H9 (cell line): ENCODE data around the gene PTPN12. TPM values are rescaled to one million over a fixed set of nuclear protein-coding genes. Genes with fewer than 3 reads are reported as not detected.
"Not testable (repeated sequence)": the region's sequence is repeated elsewhere in the genome, so short reads cannot be mapped to it uniquely, and the experiment has no call there.

ENCODE experiments used
- DNase-seq: peaks from one replicate; pipeline ENCODE4 v3.0.0-alpha.2; 2017
- H2AFZ ChIP-seq: one replicate; pipeline ENCODE4 v1.6.1; 2013; ENCODE audit warnings: mild to moderate bottlenecking, low read length, control low read depth, moderate library complexity
- H2AK5ac ChIP-seq: 2 replicates; pipeline ENCODE4 v1.6.1; 2013; ENCODE audit warnings: low read length, control low read depth, mixed read lengths; ENCODE audit not compliant: insufficient read length
- H2BK120ac ChIP-seq: one replicate; pipeline ENCODE4 v1.6.1; 2013; ENCODE audit warnings: low read depth, mild to moderate bottlenecking, low read length, control low read depth, inconsistent platforms; ENCODE audit not compliant: poor library complexity, severe bottlenecking
- H2BK12ac ChIP-seq: 2 replicates; pipeline ENCODE4 v1.6.1; 2013; ENCODE audit warnings: low read length, control low read depth, mixed read lengths, low read depth; ENCODE audit not compliant: insufficient read length
- H2BK15ac ChIP-seq: 2 replicates; pipeline ENCODE4 v1.6.1; 2013; ENCODE audit warnings: low read depth, low read length, control low read depth
- H2BK20ac ChIP-seq: one replicate; pipeline ENCODE4 v1.6.1; 2013; ENCODE audit warnings: low read depth, mild to moderate bottlenecking, low read length, control low read depth, inconsistent platforms; ENCODE audit not compliant: poor library complexity, severe bottlenecking
- H2BK5ac ChIP-seq: 2 replicates; pipeline ENCODE4 v1.6.1; 2013; ENCODE audit warnings: low read length, control low read depth, mixed read lengths; ENCODE audit not compliant: insufficient read length
- H3K14ac ChIP-seq: 2 replicates; pipeline ENCODE4 v1.6.1; 2013; ENCODE audit warnings: low read length, control low read depth; ENCODE audit not compliant: insufficient read depth
- H3K18ac ChIP-seq: 2 replicates; pipeline ENCODE4 v1.6.1; 2013; ENCODE audit warnings: low read depth, mild to moderate bottlenecking, mixed read lengths, low read length, control low read depth; ENCODE audit not compliant: insufficient read length
- H3K23ac ChIP-seq: 2 replicates; pipeline ENCODE4 v1.6.1; 2013; ENCODE audit warnings: low read length, control low read depth, mixed read lengths, low read depth; ENCODE audit not compliant: insufficient read length
- H3K23me2 ChIP-seq: 2 replicates; pipeline ENCODE4 v1.6.1; 2013; ENCODE audit warnings: low read depth, mild to moderate bottlenecking, mixed read lengths, low read length, control low read depth; ENCODE audit not compliant: insufficient read length, poor library complexity, severe bottlenecking
- H3K27ac ChIP-seq: 2 replicates; pipeline ENCODE4 v1.5.1; 2013; ENCODE audit warnings: low read length, control low read depth, mixed read lengths, low read depth; ENCODE audit not compliant: insufficient read length
- H3K27me3 ChIP-seq: 2 replicates; pipeline ENCODE4 v1.6.1; 2013; ENCODE audit warnings: low read length, control low read depth, inconsistent platforms; ENCODE audit not compliant: insufficient read depth
- H3K4ac ChIP-seq: 2 replicates; pipeline ENCODE4 v1.6.1; 2013; ENCODE audit warnings: low read depth, mild to moderate bottlenecking, control low read depth, inconsistent platforms, low read length, moderate library complexity
- H3K4me1 ChIP-seq: 2 replicates; pipeline ENCODE4 v1.6.1; 2013; ENCODE audit warnings: low read length, control low read depth, inconsistent platforms; ENCODE audit not compliant: insufficient read depth
- H3K4me2 ChIP-seq: 2 replicates; pipeline ENCODE4 v1.6.1; 2013; ENCODE audit warnings: low read length, control low read depth, mixed read lengths; ENCODE audit not compliant: insufficient read length, insufficient read depth
- H3K56ac ChIP-seq: 2 replicates; pipeline ENCODE4 v1.6.1; 2013; ENCODE audit warnings: low read depth, mild to moderate bottlenecking, mixed read lengths, low read length, control low read depth; ENCODE audit not compliant: insufficient read length
- H3K79me1 ChIP-seq: 2 replicates; pipeline ENCODE4 v1.6.1; 2013; ENCODE audit warnings: low read depth, mild to moderate bottlenecking, moderate library complexity, low read length, control low read depth, inconsistent platforms; ENCODE audit not compliant: insufficient read depth, poor library complexity, severe bottlenecking
- H3K79me2 ChIP-seq: 2 replicates; pipeline ENCODE4 v1.6.1; 2013; ENCODE audit warnings: low read length, control low read depth, inconsistent platforms; ENCODE audit not compliant: insufficient read depth
- H3K9ac ChIP-seq: 2 replicates; pipeline ENCODE4 v1.6.1; 2013; ENCODE audit warnings: low read length, control low read depth, mixed read lengths; ENCODE audit not compliant: insufficient read length; ENCODE audit errors: extremely low read depth
- H3K9me3 ChIP-seq: one replicate; pipeline ENCODE4 v1.6.1; 2013; ENCODE audit warnings: low read depth, low read length, inconsistent platforms; ENCODE audit not compliant: control insufficient read depth
- H3T11ph ChIP-seq: one replicate; pipeline ENCODE4 v1.6.1; 2013; ENCODE audit warnings: mild to moderate bottlenecking, low read length, control low read depth, inconsistent platforms
- H4K20me1 ChIP-seq: one replicate; pipeline ENCODE4 v1.6.1; 2013; ENCODE audit not compliant: control insufficient read depth, insufficient read length, insufficient read depth
- H4K5ac ChIP-seq: 2 replicates; pipeline ENCODE4 v1.6.1; 2013; ENCODE audit warnings: low read depth, mild to moderate bottlenecking, mixed read lengths, low read length, control low read depth; ENCODE audit not compliant: insufficient read length
- H4K8ac ChIP-seq: replicated peaks from 2 replicates; pipeline ENCODE4 v1.6.1; 2013; ENCODE audit warnings: low read length, control low read depth, mixed read lengths, low read depth; ENCODE audit not compliant: insufficient read length
- H4K91ac ChIP-seq: 2 replicates; pipeline ENCODE4 v1.6.1; 2013; ENCODE audit warnings: low read depth, mild to moderate bottlenecking, moderate library complexity, mixed read lengths, low read length, control low read depth; ENCODE audit not compliant: insufficient read length
- H3K27ac Mint-ChIP-seq, 3 experiments: 2 replicates in 2 of 3; 3 replicates in 1 of 3; pipeline ENCODE4 v1.8.0; 2020 to 2021; ENCODE audit warnings: mixed read lengths in 3 of 3, mild to moderate bottlenecking in 1 of 3, moderate library complexity in 1 of 3
- H3K27me3 Mint-ChIP-seq: 2 replicates; pipeline ENCODE4 v1.8.0; 2021; ENCODE audit warnings: low read depth, mild to moderate bottlenecking, moderate library complexity, mixed read lengths
- H3K36me3 Mint-ChIP-seq, 3 experiments: 2 replicates in 2 of 3; 3 replicates in 1 of 3; pipeline ENCODE4 v1.8.0; 2020 to 2021; ENCODE audit warnings: low read depth in 3 of 3, mixed read lengths in 3 of 3; ENCODE audit not compliant: insufficient read depth in 1 of 3
- H3K4me1 Mint-ChIP-seq, 2 experiments: 2 replicates each; pipeline ENCODE4 v1.8.0; 2020; ENCODE audit warnings: mixed read lengths in 2 of 2
- H3K4me3 Mint-ChIP-seq, 2 experiments: 2 replicates in 1 of 2; 3 replicates in 1 of 2; pipeline ENCODE4 v1.8.0; 2020 to 2021; ENCODE audit warnings: mild to moderate bottlenecking in 2 of 2, mixed read lengths in 2 of 2, moderate library complexity in 1 of 2
- H3K9me3 Mint-ChIP-seq, 2 experiments: 2 replicates in 1 of 2; 3 replicates in 1 of 2; pipeline ENCODE4 v1.8.0; 2020; ENCODE audit warnings: mild to moderate bottlenecking in 2 of 2, mixed read lengths in 2 of 2, moderate library complexity in 1 of 2
- WGBS: extraction: QIAGEN DNeasy Blood & Tissue Kit; methylation state at CpG from one replicate; pipeline ENCODE4 v1.1.7; 2013; ENCODE audit warnings: missing lambda C conversion rate, low lambda C conversion rate, mixed read lengths; ENCODE audit not compliant: insufficient read length; ENCODE audit errors: extremely low coverage; 5-methylcytosine and 5-hydroxymethylcytosine counted together
- total RNA-seq: library from RNA; stranded (reverse); gene quantifications from 2 replicates; pipeline ENCODE4 v1.2.1, GENCODE V29; 2021

PTPN12 gene
- total RNA-seq, 1 experiment from 2014 or later = 128 TPM

GRCh38 chr7:77534046-77534445 is 3.0 kb upstream of the PTPN12 start:
- not testable (repeated sequence) for H4K8ac ChIP-seq, H2BK20ac ChIP-seq, H3K4me2 ChIP-seq, H2BK15ac ChIP-seq, H2BK5ac ChIP-seq, H3K27me3 Mint-ChIP-seq, DNase-seq, H4K20me1 ChIP-seq, H3K14ac ChIP-seq, H3T11ph ChIP-seq, H3K4me1 Mint-ChIP-seq, H3K27me3 ChIP-seq, H2BK120ac ChIP-seq, H2BK12ac ChIP-seq, H4K91ac ChIP-seq, H2AK5ac ChIP-seq, H3K27ac ChIP-seq, H3K9ac ChIP-seq, H3K23ac ChIP-seq, H3K4me3 Mint-ChIP-seq, H3K23me2 ChIP-seq, H4K5ac ChIP-seq, H3K9me3 ChIP-seq, H3K27ac Mint-ChIP-seq, H3K56ac ChIP-seq, H2AFZ ChIP-seq, H3K4me1 ChIP-seq, H3K79me2 ChIP-seq, H3K79me1 ChIP-seq, H3K4ac ChIP-seq, H3K18ac ChIP-seq
- H3K36me3 Mint-ChIP-seq = peaks cover 7 to 12% (median 11%) of the 10 kb centered on the region in 3 experiments
- no CpG with 5 or more reads among the region's 31 CpGs for WGBS
- peaks cover 12 to 13% of the 10 kb centered on the region in 2 experiments for H3K9me3 Mint-ChIP-seq
